AG04449 (cell line): ENCODE data around the gene KSR2.
"Not testable (repeated sequence)": the region's sequence is repeated elsewhere in the genome, so short reads cannot be mapped to it uniquely, and the experiment has no call there.

ENCODE experiments used
- CTCF ChIA-PET: fragments of 350-600 bp; formaldehyde crosslinking; extraction: SDS; loops from one replicate; lab custom pipeline; 2021; ENCODE audit warnings: antibody characterized with exemption; lab: Yijun Ruan, JAX
- POLR2A ChIA-PET: fragments of 400-600, 350-600 bp; formaldehyde crosslinking; extraction: SDS; loops from one replicate; lab custom pipeline; 2020; ENCODE audit warnings: antibody characterized with exemption, inconsistent platforms; lab: Yijun Ruan, JAX
- DNase-seq: peaks from one replicate; pipeline ENCODE4 v3.0.0-alpha.2; 2010; ENCODE audit warnings: low read depth, low spot score
- H3K4me3 ChIP-seq: 2 replicates; pipeline ENCODE4 v1.5.1; 2011; ENCODE audit warnings: low read depth, mild to moderate bottlenecking, control low read depth, low read length
- CTCF ChIP-seq: IDR thresholded peaks from one replicate; pipeline ENCODE4 v1.5.1; 2011; ENCODE audit warnings: mild to moderate bottlenecking, moderate library complexity, low read length, control low read depth, inconsistent platforms; ENCODE audit not compliant: insufficient read depth; ENCODE audit errors: missing control alignments

Gene KSR2

GRCh38 chr12:117766008-117766407 is 202.8 kb downstream of the KSR2 start:
- POLR2A ChIA-PET = no interaction called here
- no peak for DNase-seq
- no peak overlapping the region for H3K4me3 ChIP-seq
- no peak for TF ChIP-seq CTCF
- CTCF ChIA-PET = no interaction called here

DNA sequence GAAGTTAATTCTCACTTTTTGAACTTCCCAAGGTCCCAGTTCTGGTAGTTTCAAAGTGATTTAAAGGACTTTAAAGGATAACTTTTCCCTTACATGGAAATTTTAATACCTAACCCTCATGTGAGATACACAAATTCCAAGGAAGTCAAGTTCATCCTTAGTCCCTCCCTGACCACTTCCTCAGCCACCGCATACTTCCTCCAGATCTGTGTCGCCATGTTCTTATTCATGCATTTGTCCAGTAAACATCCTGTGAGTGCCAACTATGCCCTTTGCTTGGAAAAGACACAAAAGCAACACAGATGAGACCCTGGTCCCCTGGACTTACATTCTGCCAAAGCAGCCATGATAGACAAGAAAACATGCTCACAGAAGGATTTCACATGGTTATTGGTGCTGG is 206.6 kb downstream of the KSR2 start:
- no peak for TF ChIP-seq CTCF
- POLR2A ChIA-PET = no interaction called here
- no peak for DNase-seq
- CTCF ChIA-PET = no interaction called here
- no peak overlapping the region for H3K4me3 ChIP-seq

DNA sequence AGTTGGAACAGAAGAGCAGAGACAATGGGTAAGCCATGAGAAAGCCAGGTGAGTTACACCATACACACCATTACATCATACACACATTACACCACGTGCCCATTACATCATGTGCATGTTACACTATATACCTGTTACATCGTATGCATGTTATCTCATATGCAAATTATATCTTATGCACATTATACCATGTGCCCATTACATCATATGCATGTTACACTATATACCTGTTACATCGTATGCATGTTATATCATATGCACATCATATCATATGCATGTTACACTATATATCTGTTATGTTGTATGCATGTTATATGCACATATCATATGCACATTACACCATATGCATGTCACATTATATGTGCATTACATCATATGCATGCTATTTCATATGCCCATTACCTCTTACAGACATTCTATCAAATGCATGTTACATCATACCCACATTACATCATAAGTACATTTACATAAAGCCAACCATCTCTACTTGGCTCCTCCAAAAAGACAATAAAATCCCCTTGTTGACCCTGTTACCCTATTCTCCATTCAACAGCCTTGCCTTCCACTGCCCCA is 207.2 kb downstream of the KSR2 start:
- H3K4me3 ChIP-seq = no peak overlapping the region
- ChIA-PET CTCF (no interaction called here), POLR2A (no interaction called here)
- no peak for DNase-seq
- no peak for TF ChIP-seq CTCF

DNA sequence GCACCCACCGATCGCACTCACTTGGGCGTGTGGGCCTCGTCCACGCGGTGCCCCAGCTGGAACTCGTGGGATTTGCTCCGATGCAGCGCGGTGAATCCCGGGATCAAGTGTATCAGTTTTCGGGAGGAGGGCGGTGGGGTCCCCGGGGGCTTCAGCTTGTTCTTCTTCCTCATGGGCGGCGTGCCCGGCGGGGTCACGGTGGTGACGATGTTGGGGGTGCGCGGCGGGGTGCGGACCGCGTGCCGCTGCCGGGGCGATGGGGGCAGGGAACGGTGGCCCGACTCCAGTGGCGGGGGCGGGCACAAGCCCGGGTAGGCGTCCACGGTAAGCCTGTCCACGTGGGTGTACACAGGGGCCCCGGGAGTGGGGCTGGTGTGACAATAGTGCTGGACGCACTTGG is 207.8 kb downstream of the KSR2 start:
- no peak for TF ChIP-seq CTCF
- no peak for DNase-seq
- no peak overlapping the region for H3K4me3 ChIP-seq
- ChIA-PET POLR2A (no interaction called here), CTCF (no interaction called here)

GRCh38 chr12:117750657-117751056 is 218.1 kb downstream of the KSR2 start:
- ChIA-PET POLR2A (no interaction called here), CTCF (interaction anchor here (1.1 kb wide), 1 partner anchor 86 kb away, joined by 3 read pairs; no protein-coding TSS in a partner anchor)
- no peak overlapping the region for H3K4me3 ChIP-seq
- TF ChIP-seq CTCF = no peak
- DNase-seq = no peak

DNA sequence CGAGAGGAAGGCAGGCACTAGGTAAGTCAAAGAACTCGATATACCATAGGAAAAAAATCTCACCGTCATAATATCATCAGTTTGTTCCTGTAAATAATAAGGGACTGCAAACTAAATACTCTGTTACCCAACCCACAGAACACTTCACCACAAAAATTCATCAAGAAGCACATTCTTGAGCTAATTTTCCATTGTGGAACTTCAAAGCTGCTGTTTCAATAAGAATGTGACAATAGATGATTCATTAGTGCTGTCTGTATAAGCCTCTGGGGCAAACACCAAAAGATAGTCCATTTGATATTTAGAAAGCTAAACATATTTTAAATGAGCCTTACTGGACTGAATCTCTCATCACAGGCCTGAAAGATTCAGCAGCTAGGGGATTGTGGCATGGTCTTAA is 219.4 kb downstream of the KSR2 start:
- POLR2A ChIA-PET = no interaction called here
- CTCF ChIA-PET = interaction anchor here (0.7 kb wide), 1 partner anchor 161 kb away, joined by 3 read pairs; no protein-coding TSS in a partner anchor
- no peak for DNase-seq

DNA sequence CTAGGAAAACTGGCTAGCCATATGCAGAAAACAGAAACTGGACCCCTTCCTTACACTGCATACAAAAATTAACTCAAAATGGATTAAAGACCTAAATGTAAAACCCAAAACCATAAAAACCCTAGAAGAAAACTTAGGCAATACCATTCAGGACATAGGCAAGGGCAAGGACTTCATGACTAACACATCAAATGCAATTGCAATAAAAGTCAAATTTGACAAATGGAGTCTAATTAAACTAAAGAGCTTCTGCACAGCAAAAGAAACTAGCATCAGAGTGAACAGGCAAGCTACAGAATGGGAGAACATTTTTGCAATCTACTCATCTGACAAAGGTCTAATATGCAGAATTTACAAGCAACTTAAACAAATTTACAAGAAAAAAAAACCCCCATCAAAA is 222.4 kb downstream of the KSR2 start:
- CTCF ChIA-PET, POLR2A ChIA-PET, DNase-seq, H3K4me3 ChIP-seq: not testable (repeated sequence)

More for the DNA sequence above, 219.4 kb downstream of the KSR2 start:
- no peak overlapping the region for H3K4me3 ChIP-seq
- no peak for TF ChIP-seq CTCF
